Measurements from ENCODE around the gene SGIP1.

SGIP1 gene, protein sequence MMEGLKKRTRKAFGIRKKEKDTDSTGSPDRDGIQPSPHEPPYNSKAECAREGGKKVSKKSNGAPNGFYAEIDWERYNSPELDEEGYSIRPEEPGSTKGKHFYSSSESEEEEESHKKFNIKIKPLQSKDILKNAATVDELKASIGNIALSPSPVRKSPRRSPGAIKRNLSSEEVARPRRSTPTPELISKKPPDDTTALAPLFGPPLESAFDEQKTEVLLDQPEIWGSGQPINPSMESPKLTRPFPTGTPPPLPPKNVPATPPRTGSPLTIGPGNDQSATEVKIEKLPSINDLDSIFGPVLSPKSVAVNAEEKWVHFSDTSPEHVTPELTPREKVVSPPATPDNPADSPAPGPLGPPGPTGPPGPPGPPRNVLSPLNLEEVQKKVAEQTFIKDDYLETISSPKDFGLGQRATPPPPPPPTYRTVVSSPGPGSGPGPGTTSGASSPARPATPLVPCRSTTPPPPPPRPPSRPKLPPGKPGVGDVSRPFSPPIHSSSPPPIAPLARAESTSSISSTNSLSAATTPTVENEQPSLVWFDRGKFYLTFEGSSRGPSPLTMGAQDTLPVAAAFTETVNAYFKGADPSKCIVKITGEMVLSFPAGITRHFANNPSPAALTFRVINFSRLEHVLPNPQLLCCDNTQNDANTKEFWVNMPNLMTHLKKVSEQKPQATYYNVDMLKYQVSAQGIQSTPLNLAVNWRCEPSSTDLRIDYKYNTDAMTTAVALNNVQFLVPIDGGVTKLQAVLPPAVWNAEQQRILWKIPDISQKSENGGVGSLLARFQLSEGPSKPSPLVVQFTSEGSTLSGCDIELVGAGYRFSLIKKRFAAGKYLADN

DNA sequence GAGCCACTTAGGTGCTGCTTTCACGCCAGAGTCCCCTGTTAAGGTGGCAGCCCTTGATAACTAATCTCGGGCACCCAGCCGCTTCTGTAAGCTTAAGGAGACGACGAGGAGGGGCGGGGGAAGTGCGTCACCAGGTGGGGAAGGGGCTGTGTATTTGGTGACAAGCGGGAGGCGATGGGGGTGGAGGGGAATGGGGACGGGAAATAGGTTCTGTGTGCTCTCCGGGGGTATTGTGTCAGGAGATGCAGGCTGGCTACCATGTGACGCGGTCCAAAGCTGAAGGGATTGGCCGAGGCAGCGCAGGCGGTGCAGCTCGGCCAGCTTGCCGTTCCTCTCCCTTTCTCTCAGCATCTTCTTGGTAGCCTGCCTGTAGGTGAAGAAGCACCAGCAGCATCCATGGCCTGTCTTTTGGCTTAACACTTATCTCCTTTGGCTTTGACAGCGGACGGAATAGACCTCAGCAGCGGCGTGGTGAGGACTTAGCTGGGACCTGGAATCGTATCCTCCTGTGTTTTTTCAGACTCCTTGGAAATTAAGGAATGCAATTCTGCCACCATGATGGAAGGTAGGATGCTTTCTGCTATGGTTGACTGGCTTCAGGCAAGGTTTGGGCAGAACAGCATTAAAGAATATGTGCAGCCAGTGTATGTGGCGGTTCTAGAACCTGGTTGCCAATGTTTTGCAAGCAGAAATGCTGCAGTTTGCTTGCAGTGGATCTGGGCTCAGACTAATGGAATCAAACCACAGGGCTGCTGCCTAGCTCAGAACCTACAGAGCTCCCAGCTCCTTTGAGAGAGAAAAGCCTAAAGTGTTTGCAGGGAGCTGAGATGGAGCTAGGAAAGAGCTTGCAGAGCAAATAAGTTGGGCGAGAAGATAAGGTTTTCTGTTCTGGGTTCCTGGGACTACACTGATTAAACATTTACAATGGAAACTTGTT lies at the start of gene SGIP1:
SGIP1 (plus strand) TSS at position 350 of the 937 bp plus-strand sequence; CDS start at position 556, 206 bp downstream.
- Mint-ChIP-seq H3K27ac (peak within 1 kb of the TSS; percentile 71 to 82 (median 79)), H3K9me3 (no peaks in the 10 kb centered on the region), H3K27me3 (ENCODE audit: low read depth) (peaks cover 9% of the 10 kb centered on the region), H3K36me3 (ENCODE audit: low read depth) (no peaks in the 10 kb centered on the region), H3K4me1 (no peaks in the 10 kb centered on the region), H3K4me3 (peak within 1 kb of the TSS; percentile 84 to 90 (median 89))
- TF ChIP-seq, protein P1, sequence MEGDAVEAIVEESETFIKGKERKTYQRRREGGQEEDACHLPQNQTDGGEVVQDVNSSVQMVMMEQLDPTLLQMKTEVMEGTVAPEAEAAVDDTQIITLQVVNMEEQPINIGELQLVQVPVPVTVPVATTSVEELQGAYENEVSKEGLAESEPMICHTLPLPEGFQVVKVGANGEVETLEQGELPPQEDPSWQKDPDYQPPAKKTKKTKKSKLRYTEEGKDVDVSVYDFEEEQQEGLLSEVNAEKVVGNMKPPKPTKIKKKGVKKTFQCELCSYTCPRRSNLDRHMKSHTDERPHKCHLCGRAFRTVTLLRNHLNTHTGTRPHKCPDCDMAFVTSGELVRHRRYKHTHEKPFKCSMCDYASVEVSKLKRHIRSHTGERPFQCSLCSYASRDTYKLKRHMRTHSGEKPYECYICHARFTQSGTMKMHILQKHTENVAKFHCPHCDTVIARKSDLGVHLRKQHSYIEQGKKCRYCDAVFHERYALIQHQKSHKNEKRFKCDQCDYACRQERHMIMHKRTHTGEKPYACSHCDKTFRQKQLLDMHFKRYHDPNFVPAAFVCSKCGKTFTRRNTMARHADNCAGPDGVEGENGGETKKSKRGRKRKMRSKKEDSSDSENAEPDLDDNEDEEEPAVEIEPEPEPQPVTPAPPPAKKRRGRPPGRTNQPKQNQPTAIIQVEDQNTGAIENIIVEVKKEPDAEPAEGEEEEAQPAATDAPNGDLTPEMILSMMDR (IDR thresholded peaks at IDR 0.05; ENCODE audit: unreplicated experiment in 3 of 3): no peak

DNA sequence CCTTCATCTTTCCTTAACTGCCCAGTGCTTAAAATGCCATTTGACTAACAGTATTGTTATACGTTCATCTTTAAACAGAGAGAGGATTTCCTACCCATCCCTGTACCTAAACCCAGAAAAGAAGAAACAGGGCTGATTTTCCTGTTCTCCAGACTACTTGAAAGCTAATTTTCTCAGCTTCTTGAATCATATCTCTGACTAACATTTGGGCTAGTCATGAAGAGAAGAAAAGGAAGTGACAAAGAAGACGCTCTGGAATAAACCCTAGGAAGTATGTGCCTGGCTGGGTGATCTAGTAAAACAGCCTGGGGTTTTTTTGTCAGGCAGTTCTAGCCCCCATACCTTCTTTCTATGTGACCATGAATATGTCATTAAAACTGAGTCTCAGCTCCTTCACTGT lies 44.8 kb upstream of the SGIP1 start:
- no peaks in the 10 kb centered on the region for H3K27me3 Mint-ChIP-seq (ENCODE audit: low read depth)
- no peaks in the 10 kb centered on the region for H3K36me3 Mint-ChIP-seq (ENCODE audit: low read depth)
- TF ChIP-seq, protein P1 (IDR thresholded peaks at IDR 0.05; ENCODE audit: unreplicated experiment in 3 of 3): no peak
- H3K4me1 Mint-ChIP-seq: no peaks in the 10 kb centered on the region
- no peak overlapping the region for H3K27ac Mint-ChIP-seq
- no peak overlapping the region for H3K4me3 Mint-ChIP-seq
- H3K9me3 Mint-ChIP-seq: peaks cover 3% of the 10 kb centered on the region

DNA sequence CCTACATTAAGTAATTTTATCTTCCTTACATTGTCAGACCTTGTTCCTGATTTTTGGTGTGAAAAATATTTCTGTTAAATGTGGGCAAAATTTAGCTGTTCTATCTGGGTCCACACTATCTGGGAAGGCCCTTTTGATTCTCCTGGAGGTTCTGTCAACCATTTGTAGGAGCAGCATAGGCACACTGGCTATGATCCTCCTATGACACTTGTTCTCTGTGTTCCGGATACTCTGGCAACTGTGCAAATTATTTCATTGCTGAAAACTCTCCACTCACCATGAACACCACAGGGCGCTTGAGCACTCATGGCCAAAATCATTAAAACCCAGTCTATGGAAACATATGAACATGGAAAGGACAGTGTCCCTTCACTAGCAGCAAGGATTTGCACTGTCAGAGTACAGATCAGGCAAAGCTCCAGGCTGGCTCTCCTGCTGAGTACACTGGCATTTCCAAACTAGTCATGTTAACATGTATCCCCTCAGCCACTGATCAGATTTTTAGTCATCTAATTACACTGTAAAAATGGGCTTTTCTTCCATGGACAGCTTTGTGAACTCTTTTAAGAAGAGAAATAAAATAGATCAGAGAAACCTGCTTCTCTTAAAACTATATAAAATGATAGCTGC lies 43.9 kb upstream of the SGIP1 start:
- peaks cover 3% of the 10 kb centered on the region for H3K9me3 Mint-ChIP-seq
- H3K36me3 Mint-ChIP-seq (ENCODE audit: low read depth): no peaks in the 10 kb centered on the region
- TF ChIP-seq, protein P1 (IDR thresholded peaks at IDR 0.05; ENCODE audit: unreplicated experiment in 3 of 3): no peak
- peak overlapping the region in 1 of 3 experiments; percentile 3 for H3K27ac Mint-ChIP-seq
- no peak overlapping the region for H3K4me3 Mint-ChIP-seq
- H3K27me3 Mint-ChIP-seq (ENCODE audit: low read depth): no peaks in the 10 kb centered on the region
- no peaks in the 10 kb centered on the region for H3K4me1 Mint-ChIP-seq

DNA sequence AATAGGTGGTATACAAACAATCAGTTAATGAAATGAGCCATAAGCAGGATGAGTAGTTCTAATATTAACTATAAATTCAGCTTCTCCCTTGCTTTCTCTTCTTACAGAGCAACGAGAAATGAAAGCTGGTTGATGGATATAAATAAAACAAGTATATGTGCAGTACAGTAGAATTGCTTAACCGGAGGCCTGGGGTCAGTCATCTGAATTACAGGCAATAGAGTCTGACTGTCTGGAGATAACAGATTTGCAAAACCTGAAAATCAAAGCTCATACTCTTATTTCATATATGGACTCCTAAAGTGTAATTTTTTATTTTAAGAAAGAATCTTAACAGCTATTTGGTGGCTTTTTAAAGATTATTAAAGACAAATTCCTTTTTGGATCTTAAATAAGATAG lies 43.1 kb upstream of the SGIP1 start:
- Mint-ChIP-seq H3K4me1 (no peaks in the 10 kb centered on the region), H3K27ac (no peak overlapping the region), H3K9me3 (no peaks in the 10 kb centered on the region), H3K4me3 (no peak overlapping the region), H3K27me3 (ENCODE audit: low read depth) (no peaks in the 10 kb centered on the region), H3K36me3 (ENCODE audit: low read depth) (no peaks in the 10 kb centered on the region)
- TF ChIP-seq, protein P1 (IDR thresholded peaks at IDR 0.05; ENCODE audit: unreplicated experiment in 3 of 3): no peak

DNA sequence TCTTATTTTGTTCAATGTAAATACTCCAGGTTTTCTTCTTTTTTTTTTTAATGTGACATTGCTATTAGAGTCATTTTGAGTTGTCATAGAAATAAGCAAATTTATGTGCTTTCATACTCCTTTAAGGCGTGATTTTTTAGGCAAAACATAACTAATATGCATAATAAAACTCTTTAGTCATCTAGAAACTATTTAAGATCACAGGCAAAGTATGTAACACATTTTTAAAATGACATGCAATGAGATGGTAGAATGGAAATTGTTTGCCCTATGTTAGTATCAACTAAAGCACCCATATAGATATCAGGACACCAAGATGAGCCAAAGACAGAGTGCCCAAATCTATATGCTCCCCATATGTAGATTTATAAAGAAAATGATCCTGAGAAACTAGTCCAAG lies 41.5 kb upstream of the SGIP1 start:
- H3K27me3 Mint-ChIP-seq (ENCODE audit: low read depth): no peaks in the 10 kb centered on the region
- H3K9me3 Mint-ChIP-seq: no peaks in the 10 kb centered on the region
- H3K4me1 Mint-ChIP-seq: no peaks in the 10 kb centered on the region
- no peak overlapping the region for H3K4me3 Mint-ChIP-seq
- H3K36me3 Mint-ChIP-seq (ENCODE audit: low read depth): no peaks in the 10 kb centered on the region
- TF ChIP-seq, protein P1 (IDR thresholded peaks at IDR 0.05; ENCODE audit: unreplicated experiment in 3 of 3): no peak
- H3K27ac Mint-ChIP-seq: no peak overlapping the region
